ENCODE results near the gene PTGIS. TPM values are rescaled to one million over a fixed set of nuclear protein-coding genes. Genes with fewer than 3 reads are reported as not detected.

Gene PTGIS
- total RNA-seq, 1 experiment from 2014 or later: 0.26 TPM

DNA sequence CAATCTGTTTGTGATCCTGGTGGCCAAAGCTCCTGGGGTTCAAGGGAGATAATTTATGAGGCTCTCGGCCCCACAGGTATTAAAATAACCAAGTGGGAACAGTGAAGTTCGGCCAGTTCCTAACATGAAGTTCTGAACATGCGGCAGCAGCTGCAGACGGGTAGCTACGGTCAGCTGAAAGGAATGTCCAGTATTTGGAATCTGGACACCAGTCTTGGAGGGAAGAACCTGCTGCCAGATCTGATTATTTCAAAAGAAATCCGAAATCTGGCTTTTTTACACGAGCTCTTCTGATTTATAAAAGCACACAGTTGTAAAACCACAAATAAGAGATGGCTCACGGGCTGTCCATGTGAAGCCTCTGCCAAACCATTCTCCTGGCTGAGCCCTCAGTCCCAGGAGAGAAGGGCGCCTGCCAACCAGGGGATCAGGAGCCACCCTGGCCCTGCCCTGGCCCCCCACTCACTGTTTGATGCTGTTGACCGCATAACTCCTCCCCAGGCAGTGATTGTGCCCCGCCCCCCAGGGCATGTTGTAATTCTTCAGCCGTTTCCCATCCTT is 57.3 kb downstream of the PTGIS start:
- BruUV-seq (replicated peaks): no TSS peak
- H3K9me3 Mint-ChIP-seq (ENCODE audit: low read depth, unreplicated experiment): no peaks in the 10 kb centered on the region
- intact Hi-C loops (cut with micrococcal nuclease; ENCODE audit: unreplicated experiment): no loop called here
- H3K27ac Mint-ChIP-seq (ENCODE audit: unreplicated experiment): no peak overlapping the region
- H3K4me3 Mint-ChIP-seq (ENCODE audit: low read depth, unreplicated experiment): no peak overlapping the region
- TF ChIP-seq, protein P1, sequence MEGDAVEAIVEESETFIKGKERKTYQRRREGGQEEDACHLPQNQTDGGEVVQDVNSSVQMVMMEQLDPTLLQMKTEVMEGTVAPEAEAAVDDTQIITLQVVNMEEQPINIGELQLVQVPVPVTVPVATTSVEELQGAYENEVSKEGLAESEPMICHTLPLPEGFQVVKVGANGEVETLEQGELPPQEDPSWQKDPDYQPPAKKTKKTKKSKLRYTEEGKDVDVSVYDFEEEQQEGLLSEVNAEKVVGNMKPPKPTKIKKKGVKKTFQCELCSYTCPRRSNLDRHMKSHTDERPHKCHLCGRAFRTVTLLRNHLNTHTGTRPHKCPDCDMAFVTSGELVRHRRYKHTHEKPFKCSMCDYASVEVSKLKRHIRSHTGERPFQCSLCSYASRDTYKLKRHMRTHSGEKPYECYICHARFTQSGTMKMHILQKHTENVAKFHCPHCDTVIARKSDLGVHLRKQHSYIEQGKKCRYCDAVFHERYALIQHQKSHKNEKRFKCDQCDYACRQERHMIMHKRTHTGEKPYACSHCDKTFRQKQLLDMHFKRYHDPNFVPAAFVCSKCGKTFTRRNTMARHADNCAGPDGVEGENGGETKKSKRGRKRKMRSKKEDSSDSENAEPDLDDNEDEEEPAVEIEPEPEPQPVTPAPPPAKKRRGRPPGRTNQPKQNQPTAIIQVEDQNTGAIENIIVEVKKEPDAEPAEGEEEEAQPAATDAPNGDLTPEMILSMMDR (IDR thresholded peaks at IDR 0.05; ENCODE audit: unreplicated experiment): no peak
- no peaks in the 10 kb centered on the region for H3K4me1 Mint-ChIP-seq (ENCODE audit: low read depth, unreplicated experiment)
- no peak for DNase-seq
- H3K27me3 Mint-ChIP-seq (ENCODE audit: unreplicated experiment): no peaks in the 10 kb centered on the region
- CTCF ChIA-PET: no interaction called here
- no peaks in the 10 kb centered on the region for H3K36me3 Mint-ChIP-seq (ENCODE audit: insufficient read depth, unreplicated experiment)

DNA sequence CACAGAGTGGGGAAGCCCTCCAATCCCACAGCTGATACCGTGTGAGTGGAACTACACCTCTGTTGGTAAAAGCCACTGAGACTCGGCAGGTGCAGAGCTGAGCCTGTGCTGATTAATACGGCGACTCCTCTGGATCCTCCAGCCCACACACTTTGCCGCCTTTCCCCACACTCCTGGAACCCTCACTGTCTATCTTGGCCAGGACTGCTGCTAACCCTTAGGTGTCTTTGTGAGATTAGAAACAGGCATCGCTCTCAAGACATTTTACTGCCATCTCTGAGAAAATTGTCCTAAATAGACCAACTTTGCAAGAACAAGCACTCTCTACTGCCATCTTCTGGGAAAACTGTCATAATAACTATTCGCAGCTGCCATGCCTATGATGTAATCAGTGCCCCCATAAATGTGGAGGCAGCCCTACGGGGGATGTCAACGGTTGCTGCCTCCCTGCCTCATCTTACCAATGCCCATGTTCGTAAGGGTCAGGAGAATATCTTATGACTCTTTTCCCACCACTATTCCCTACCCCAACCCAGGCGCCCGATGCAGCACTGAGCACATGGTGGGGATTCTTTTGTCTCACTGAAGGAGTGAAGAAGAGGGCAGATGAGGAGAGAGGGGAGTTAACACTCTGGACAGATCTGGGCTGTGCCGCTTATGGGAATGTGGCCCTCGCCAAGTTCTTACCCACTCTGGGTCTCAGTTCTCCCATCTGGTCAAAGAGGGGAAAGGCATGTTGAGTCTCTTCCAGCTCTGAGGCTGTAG is 59.3 kb downstream of the PTGIS start:
- peak; percentile 32 for DNase-seq
- no TSS peak for BruUV-seq (replicated peaks)
- CTCF ChIA-PET: interaction anchor here (0.6 to 2.8 kb wide), 8 partner anchors 13 to 231 kb away, joined by 3 to 14 read pairs (median 4); partner anchors contain the start of gene ZNFX1
- intact Hi-C loops (cut with micrococcal nuclease; ENCODE audit: unreplicated experiment): loop anchor here (1.0 to 2.0 kb wide), 3 partner anchors 24 to 174 kb away; no protein-coding TSS in a partner anchor
- no peaks in the 10 kb centered on the region for H3K9me3 Mint-ChIP-seq (ENCODE audit: low read depth, unreplicated experiment)
- H3K27ac Mint-ChIP-seq (ENCODE audit: unreplicated experiment): no peak overlapping the region
- H3K36me3 Mint-ChIP-seq (ENCODE audit: insufficient read depth, unreplicated experiment): no peaks in the 10 kb centered on the region
- TF ChIP-seq, protein P1 (IDR thresholded peaks at IDR 0.05; ENCODE audit: unreplicated experiment): peak; percentile 75
- no peak overlapping the region for H3K4me3 Mint-ChIP-seq (ENCODE audit: low read depth, unreplicated experiment)
- peaks cover 1% of the 10 kb centered on the region for H3K27me3 Mint-ChIP-seq (ENCODE audit: unreplicated experiment)
- no peaks in the 10 kb centered on the region for H3K4me1 Mint-ChIP-seq (ENCODE audit: low read depth, unreplicated experiment)

DNA sequence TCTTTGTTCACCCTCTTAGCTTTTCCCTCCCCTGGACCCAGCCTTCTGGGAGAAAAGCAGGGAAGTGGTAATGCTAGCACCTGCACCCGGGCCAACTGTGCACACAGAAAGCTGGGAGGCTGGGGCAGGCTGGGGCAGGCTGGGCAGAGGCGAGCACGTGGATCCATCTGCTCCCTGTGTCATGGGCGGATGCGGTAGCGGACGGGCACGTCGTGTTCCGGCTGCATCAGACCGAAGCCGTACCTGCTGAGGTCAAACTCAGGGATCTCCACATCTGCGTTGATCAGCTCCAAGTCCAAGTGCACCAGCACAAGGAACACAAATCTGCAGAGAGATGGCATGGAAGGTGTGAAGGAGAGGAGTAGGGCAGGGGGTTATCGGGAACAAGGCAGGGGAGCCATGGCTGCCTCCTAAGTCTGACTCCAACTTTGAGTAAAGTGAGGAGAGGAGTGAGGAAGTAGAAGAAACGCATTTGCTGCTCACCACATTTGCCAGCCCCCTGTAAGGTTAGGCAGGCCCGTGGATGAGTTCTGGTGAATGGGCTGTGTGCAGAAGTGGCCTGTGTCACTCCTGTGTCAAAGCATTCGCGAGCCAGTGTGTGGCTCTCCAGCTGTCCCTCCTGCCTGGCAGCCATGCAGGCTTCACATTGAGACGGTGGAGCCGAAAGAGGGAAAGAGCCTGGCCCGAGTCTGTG is 60.0 kb downstream of the PTGIS start:
- no TSS peak for BruUV-seq (replicated peaks)
- no peak overlapping the region for H3K27ac Mint-ChIP-seq (ENCODE audit: unreplicated experiment)
- H3K36me3 Mint-ChIP-seq (ENCODE audit: insufficient read depth, unreplicated experiment): no peaks in the 10 kb centered on the region
- no peaks in the 10 kb centered on the region for H3K4me1 Mint-ChIP-seq (ENCODE audit: low read depth, unreplicated experiment)
- TF ChIP-seq, protein P1 (IDR thresholded peaks at IDR 0.05; ENCODE audit: unreplicated experiment): no peak
- H3K27me3 Mint-ChIP-seq (ENCODE audit: unreplicated experiment): peaks cover 8% of the 10 kb centered on the region
- H3K9me3 Mint-ChIP-seq (ENCODE audit: low read depth, unreplicated experiment): no peaks in the 10 kb centered on the region
- no peak for DNase-seq
- intact Hi-C loops (cut with micrococcal nuclease; ENCODE audit: unreplicated experiment): loop anchor here (1.0 to 2.0 kb wide), 3 partner anchors 23 to 173 kb away; no protein-coding TSS in a partner anchor
- H3K4me3 Mint-ChIP-seq (ENCODE audit: low read depth, unreplicated experiment): no peak overlapping the region
- CTCF ChIA-PET: interaction anchor here (0.9 to 2.8 kb wide), 4 partner anchors 13 to 176 kb away, joined by 3 to 14 read pairs (median 6); no protein-coding TSS in a partner anchor

DNA sequence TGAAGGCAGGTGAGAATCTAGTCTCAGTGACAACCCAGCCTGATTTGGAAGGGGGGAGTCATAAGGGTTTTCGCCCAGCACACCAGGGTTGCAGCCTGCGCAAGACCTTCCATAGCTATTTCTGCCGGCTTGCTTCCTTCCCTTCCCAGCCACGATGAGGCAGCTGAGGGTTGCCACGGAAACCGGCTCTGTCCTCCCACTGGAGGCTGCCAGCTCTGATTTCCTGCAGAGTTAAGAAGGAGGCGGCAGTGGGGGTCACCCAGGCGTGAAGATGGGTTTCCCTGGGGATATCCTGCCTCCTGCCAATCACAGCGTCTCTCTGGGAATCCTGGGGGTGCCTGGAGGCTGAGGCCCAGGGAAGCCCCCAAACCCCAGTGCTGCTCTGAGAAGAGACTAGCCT is 62.4 kb downstream of the PTGIS start:
- no peak overlapping the region for H3K27ac Mint-ChIP-seq (ENCODE audit: unreplicated experiment)
- H3K4me1 Mint-ChIP-seq (ENCODE audit: low read depth, unreplicated experiment): no peaks in the 10 kb centered on the region
- CTCF ChIA-PET: interaction anchor here (0.7 to 1.3 kb wide), 3 partner anchors 103 to 259 kb away, joined by 3 to 4 read pairs (median 4); no protein-coding TSS in a partner anchor
- no peak overlapping the region for H3K4me3 Mint-ChIP-seq (ENCODE audit: low read depth, unreplicated experiment)
- no TSS peak for BruUV-seq (replicated peaks)
- TF ChIP-seq, protein P1 (IDR thresholded peaks at IDR 0.05; ENCODE audit: unreplicated experiment): no peak
- no peak for DNase-seq
- peaks cover 8% of the 10 kb centered on the region for H3K27me3 Mint-ChIP-seq (ENCODE audit: unreplicated experiment)
- H3K9me3 Mint-ChIP-seq (ENCODE audit: low read depth, unreplicated experiment): no peaks in the 10 kb centered on the region
- intact Hi-C loops (cut with micrococcal nuclease; ENCODE audit: unreplicated experiment): no loop called here
- H3K36me3 Mint-ChIP-seq (ENCODE audit: insufficient read depth, unreplicated experiment): no peaks in the 10 kb centered on the region
